Gastrocnemius medialis (tissue), 4 donors: Measurements from ENCODE around the gene CTTNBP2NL. TPM values are rescaled to one million over a fixed set of nuclear protein-coding genes. Genes with fewer than 3 reads are reported as not detected.

Experiments
- ATAC-seq, 2 donors: fragments of 150-250 bp; one replicate each; pipeline ENCODE4 v1.9.1; 2016
- DNase-seq, 2 donors: peaks; one replicate each; pipeline ENCODE4 v3.0.0-alpha.2; 2019
- H3K27ac ChIP-seq, 4 donors: fragments of 200-600 bp; sonication (generic); 1 replicate in 1 of 4; 2 replicates in 3 of 4; pipeline ENCODE4 v1.5.1; 2016 to 2018; ENCODE audit warnings: mild to moderate bottlenecking in 2 of 4, moderate library complexity in 1 of 4
- H3K27me3 ChIP-seq, 3 donors: fragments of 200-600 bp; sonication (generic) in 2 of 3; 1 replicate in 1 of 3; 2 replicates in 2 of 3; pipeline versions ENCODE4 v1.5.1 to v1.6.0; 2016 to 2019; ENCODE audit warnings: mild to moderate bottlenecking in 1 of 3, moderate library complexity in 1 of 3
- H3K36me3 ChIP-seq, 2 donors: fragments of 200-600 bp; sonication (generic) in 1 of 2; one replicate each; pipeline ENCODE4 v1.5.1; 2017 to 2018
- H3K4me1 ChIP-seq, 2 donors: fragments of 200-600 bp; sonication (generic) in 1 of 2; one replicate each; pipeline ENCODE4 v1.5.1; 2016 to 2017; ENCODE audit warnings: mild to moderate bottlenecking in 2 of 2
- H3K4me3 ChIP-seq, 4 donors: fragments of 200-600 bp; sonication (generic) in 3 of 4; 1 replicate in 1 of 4; 2 replicates in 3 of 4; pipeline ENCODE4 v1.5.1; 2016 to 2019; ENCODE audit warnings: mild to moderate bottlenecking in 2 of 4
- H3K9me3 ChIP-seq, 3 donors: fragments of 200-600 bp; sonication (generic) in 2 of 3; 1 replicate in 1 of 3; 2 replicates in 2 of 3; pipeline ENCODE4 v1.5.1; 2016 to 2019
- POLR2A ChIP-seq, 2 donors: fragments of 450-650 bp; IDR thresholded peaks; one replicate each; pipeline ENCODE4 v1.6.1; 2017; ENCODE audit warnings: antibody characterized with exemption in 2 of 2, mild to moderate bottlenecking in 2 of 2, moderate library complexity in 2 of 2
- in situ Hi-C, 4 donors: fragments of 200-750 bp; cut with MboI; loops; one replicate each; pipeline versions ENCODE4 v1.15.0 to v1.8.0; 2017; ENCODE audit warnings: low sequenced_read_pairs in 4 of 4
- intact Hi-C: fragments of 100-400 bp; cut with DNase I; formaldehyde crosslinking; loops from one replicate; pipeline ENCODE4 v1.15.1; 2023; ENCODE audit warnings: low total_unique reads
- total RNA-seq, 4 donors: library from RNA; depleted of rRNA; stranded (reverse); fragments of >200 nt; gene quantifications; one replicate each; pipeline versions ENCODE4 v1.1.0 to v1.2.3, GENCODE V29; 2016
- TF ChIP-seq, protein P1 (sequence below), 5 experiments: fragments of 450-650 bp in 3 of 5; fragments of 200-600 bp in 2 of 5; sonication (generic) in 2 of 5; IDR thresholded peaks in 4 of 5; conservative IDR thresholded peaks in 1 of 5; 1 replicate in 4 of 5; 2 replicates in 1 of 5; pipeline ENCODE4 v1.5.1; 2016 to 2019; ENCODE audit warnings: antibody characterized with exemption in 5 of 5, mild to moderate bottlenecking in 3 of 5, moderate library complexity in 3 of 5

The CTTNBP2NL gene
- total RNA-seq, 4 donors from 2014 or later = 2.6 to 7.2 (median 3.9) TPM

- H3K27me3 ChIP-seq = peaks cover 0 to 2% (median 0%) of the 10 kb centered on the region in 3 donors
- no peak overlapping the region for H3K4me3 ChIP-seq
- in situ Hi-C loops = loop anchor here in 2 of 4 donors (25.0 kb wide), 1 partner anchor 337 kb away; the partner anchor contains the start of genes PPM1J (in 2 of the 2) and RHOC (in 2 of the 2)
- TF ChIP-seq, protein P1, sequence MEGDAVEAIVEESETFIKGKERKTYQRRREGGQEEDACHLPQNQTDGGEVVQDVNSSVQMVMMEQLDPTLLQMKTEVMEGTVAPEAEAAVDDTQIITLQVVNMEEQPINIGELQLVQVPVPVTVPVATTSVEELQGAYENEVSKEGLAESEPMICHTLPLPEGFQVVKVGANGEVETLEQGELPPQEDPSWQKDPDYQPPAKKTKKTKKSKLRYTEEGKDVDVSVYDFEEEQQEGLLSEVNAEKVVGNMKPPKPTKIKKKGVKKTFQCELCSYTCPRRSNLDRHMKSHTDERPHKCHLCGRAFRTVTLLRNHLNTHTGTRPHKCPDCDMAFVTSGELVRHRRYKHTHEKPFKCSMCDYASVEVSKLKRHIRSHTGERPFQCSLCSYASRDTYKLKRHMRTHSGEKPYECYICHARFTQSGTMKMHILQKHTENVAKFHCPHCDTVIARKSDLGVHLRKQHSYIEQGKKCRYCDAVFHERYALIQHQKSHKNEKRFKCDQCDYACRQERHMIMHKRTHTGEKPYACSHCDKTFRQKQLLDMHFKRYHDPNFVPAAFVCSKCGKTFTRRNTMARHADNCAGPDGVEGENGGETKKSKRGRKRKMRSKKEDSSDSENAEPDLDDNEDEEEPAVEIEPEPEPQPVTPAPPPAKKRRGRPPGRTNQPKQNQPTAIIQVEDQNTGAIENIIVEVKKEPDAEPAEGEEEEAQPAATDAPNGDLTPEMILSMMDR (IDR thresholded peaks at IDR 0.05 in 4 of 5, conservative IDR thresholded peaks at IDR 0.05 in 1 of 5) = no peak
- TF ChIP-seq POLR2A (IDR thresholded peaks at IDR 0.05) = no peak
- no peak for ATAC-seq
- no peaks in the 10 kb centered on the region for H3K36me3 ChIP-seq
- no peak for DNase-seq
- no peak overlapping the region for H3K27ac ChIP-seq
- H3K9me3 ChIP-seq = no peaks in the 10 kb centered on the region
- H3K4me1 ChIP-seq = no peaks in the 10 kb centered on the region
- intact Hi-C loops = no loop called here
Observed at GRCh38 chr1:112375701-112376100, 20.3 kb upstream of the CTTNBP2NL start.

DNA sequence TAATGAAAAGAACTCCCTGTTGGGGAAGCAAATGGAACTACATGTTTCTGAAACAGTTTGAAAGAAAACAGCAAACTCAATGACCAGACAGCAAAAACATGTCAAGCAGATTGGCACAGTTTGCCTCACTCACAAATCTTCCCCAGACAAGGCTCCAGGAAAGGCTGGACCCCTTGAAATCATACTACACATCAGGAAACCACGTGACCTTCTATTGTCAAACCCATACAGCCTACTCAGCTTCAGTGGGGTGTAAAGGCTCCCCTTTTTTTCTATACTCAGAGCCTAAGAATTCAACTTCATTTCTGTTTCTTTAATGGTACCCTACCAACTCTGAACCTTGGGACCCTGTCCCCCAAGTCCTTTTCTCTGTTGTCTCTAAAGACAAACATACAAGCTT is 15.7 kb upstream of the CTTNBP2NL start:
- Histone ChIP-seq H3K4me1 (no peaks in the 10 kb centered on the region), H3K4me3 (no peak overlapping the region), H3K9me3 (no peaks in the 10 kb centered on the region), H3K27ac (no peak overlapping the region), H3K36me3 (no peaks in the 10 kb centered on the region), H3K27me3 (peaks cover 0 to 7% (median 2%) of the 10 kb centered on the region in 3 donors)
- intact Hi-C loops (no loop called here), in situ Hi-C loops (loop anchor here in 2 of 4 donors (25.0 kb wide), 1 partner anchor 332 kb away; the partner anchor contains the start of genes PPM1J (in 2 of the 2) and RHOC (in 2 of the 2))
- TF ChIP-seq, protein P1 (IDR thresholded peaks at IDR 0.05 in 4 of 5, conservative IDR thresholded peaks at IDR 0.05 in 1 of 5) = no peak
- TF ChIP-seq POLR2A (IDR thresholded peaks at IDR 0.05) = no peak
- no peak for ATAC-seq
- no peak for DNase-seq

DNA sequence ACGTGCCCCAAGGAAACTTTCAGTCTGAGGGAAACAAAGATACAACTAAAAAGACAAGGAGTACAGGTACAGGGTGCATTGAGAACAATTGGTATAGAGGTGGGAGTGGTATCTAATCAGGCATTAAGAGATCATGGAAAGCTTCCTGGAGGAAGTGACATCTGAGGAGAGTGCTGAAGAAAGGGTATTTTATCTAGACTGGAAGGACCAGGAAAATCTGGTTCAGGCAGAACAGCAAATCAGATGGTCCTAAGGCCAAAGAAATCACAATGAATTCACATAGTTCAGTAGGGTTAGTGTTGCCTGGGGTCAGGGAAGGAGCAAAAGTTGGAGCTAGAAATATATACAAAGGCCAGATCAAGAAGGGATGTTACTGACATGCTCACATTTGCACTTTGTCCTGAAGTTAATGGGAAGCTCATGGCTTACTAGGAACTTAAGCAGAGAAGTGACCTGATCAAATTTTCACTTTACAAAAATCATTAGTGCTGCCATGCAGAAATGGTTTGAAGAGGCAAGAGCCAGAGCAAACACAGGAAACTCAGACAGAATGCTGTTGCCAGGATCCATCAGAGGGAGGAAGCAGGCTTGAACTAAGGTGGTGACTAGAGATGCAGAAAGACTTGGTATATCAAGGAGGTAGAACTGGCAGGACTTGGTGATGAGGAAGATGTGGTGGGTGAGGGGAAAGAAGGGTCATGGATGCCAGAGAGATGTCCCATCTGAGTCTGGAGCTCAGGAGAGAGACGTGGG is 14.5 kb upstream of the CTTNBP2NL start:
- intact Hi-C loops (no loop called here), in situ Hi-C loops (loop anchor here in 2 of 4 donors (25.0 kb wide), 1 partner anchor 331 kb away; the partner anchor contains the start of genes PPM1J (in 2 of the 2) and RHOC (in 2 of the 2))
- Histone ChIP-seq H3K36me3 (no peaks in the 10 kb centered on the region), H3K4me1 (no peaks in the 10 kb centered on the region), H3K27ac (no peak overlapping the region), H3K4me3 (no peak overlapping the region), H3K9me3 (no peaks in the 10 kb centered on the region), H3K27me3 (peaks cover 0 to 7% (median 2%) of the 10 kb centered on the region in 3 donors)
- ATAC-seq (no peak), DNase-seq (no peak)
- TF ChIP-seq POLR2A (IDR thresholded peaks at IDR 0.05) = no peak
- TF ChIP-seq, protein P1 (IDR thresholded peaks at IDR 0.05 in 4 of 5, conservative IDR thresholded peaks at IDR 0.05 in 1 of 5) = no peak

- DNase-seq = no peak
- no peaks in the 10 kb centered on the region for H3K9me3 ChIP-seq
- intact Hi-C loops = no loop called here
- H3K4me3 ChIP-seq = no peak overlapping the region
- H3K27ac ChIP-seq = no peak overlapping the region
- no peaks in the 10 kb centered on the region for H3K36me3 ChIP-seq
- no peaks in the 10 kb centered on the region for H3K4me1 ChIP-seq
- ATAC-seq = no peak
- H3K27me3 ChIP-seq = peaks cover 0 to 7% (median 2%) of the 10 kb centered on the region in 3 donors
- in situ Hi-C loops = loop anchor here in 2 of 4 donors (25.0 kb wide), 1 partner anchor 328 kb away; the partner anchor contains the start of genes PPM1J (in 2 of the 2) and RHOC (in 2 of the 2)
- no peak for TF ChIP-seq POLR2A (IDR thresholded peaks at IDR 0.05)
- TF ChIP-seq, protein P1 (IDR thresholded peaks at IDR 0.05 in 4 of 5, conservative IDR thresholded peaks at IDR 0.05 in 1 of 5) = no peak
Observed at GRCh38 chr1:112383759-112384370, 12.1 kb upstream of the CTTNBP2NL start.
